Chondrocyte (in vitro differentiated cells): Measurements from ENCODE around the gene KCNJ8. TPM values are rescaled to one million over a fixed set of nuclear protein-coding genes. Genes with fewer than 3 reads are reported as not detected.

Experiments used
- DNase-seq: peaks from one replicate; pipeline ENCODE4 v3.0.0; 2021; ENCODE audit warnings: mixed read lengths, low spot score
- H3K27ac Mint-ChIP-seq: one replicate; pipeline ENCODE4 v1.8.0; 2021; ENCODE audit warnings: mild to moderate bottlenecking, moderate library complexity, mixed read lengths; ENCODE audit not compliant: unreplicated experiment
- H3K27me3 Mint-ChIP-seq: 2 replicates; pipeline ENCODE4 v1.8.0; 2021; ENCODE audit warnings: low read depth, mixed read lengths
- H3K36me3 Mint-ChIP-seq: 2 replicates; pipeline ENCODE4 v1.8.0; 2021; ENCODE audit warnings: low read depth, mixed read lengths
- H3K4me1 Mint-ChIP-seq: 2 replicates; pipeline ENCODE4 v1.8.0; 2021; ENCODE audit warnings: low read depth, mild to moderate bottlenecking, mixed read lengths
- H3K4me3 Mint-ChIP-seq: one replicate; pipeline ENCODE4 v1.8.0; 2021; ENCODE audit warnings: mild to moderate bottlenecking, moderate library complexity, mixed read lengths; ENCODE audit not compliant: unreplicated experiment
- H3K9me3 Mint-ChIP-seq: 2 replicates; pipeline ENCODE4 v1.8.0; 2021; ENCODE audit warnings: low read depth, mixed read lengths
- total RNA-seq: library from RNA; stranded (reverse); gene quantifications from 3 replicates; pipeline ENCODE4 v1.2.1, GENCODE V29; 2021
- TF ChIP-seq, protein P1 (sequence below): fragments of 200-600 bp; sonication (generic); IDR thresholded peaks from 2 replicates; pipeline ENCODE4 v1.5.0; 2021; ENCODE audit warnings: antibody characterized with exemption, mild to moderate bottlenecking, moderate library complexity

Gene KCNJ8
- total RNA-seq, 1 donor from 2014 or later = 1.1 TPM

DNA sequence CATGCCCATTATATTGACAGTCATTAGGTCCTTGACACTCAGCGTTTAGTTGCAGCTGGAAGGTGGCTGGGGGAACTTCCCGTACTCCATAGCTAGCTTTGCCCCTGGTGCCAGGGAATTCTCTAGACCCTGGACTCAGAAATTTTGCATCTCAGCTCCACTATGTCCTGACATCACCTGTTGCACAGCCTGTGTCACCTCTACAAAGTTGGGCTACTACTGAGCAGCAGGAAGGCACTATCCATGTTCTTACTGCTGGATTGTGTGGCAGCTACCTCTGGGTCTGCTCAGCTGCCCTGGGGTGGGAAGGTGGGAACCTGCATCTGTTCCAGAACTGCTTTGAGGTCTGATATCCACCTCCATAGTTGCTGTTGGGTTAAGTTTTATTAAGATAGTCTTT, 11.0 kb downstream of the KCNJ8 start:
- Mint-ChIP-seq H3K4me3 (no peak overlapping the region), H3K9me3 (peaks cover 3% of the 10 kb centered on the region), H3K27me3 (peaks cover 3% of the 10 kb centered on the region), H3K27ac (no peak overlapping the region), H3K36me3 (no peaks in the 10 kb centered on the region), H3K4me1 (no peaks in the 10 kb centered on the region)
- TF ChIP-seq, protein P1, sequence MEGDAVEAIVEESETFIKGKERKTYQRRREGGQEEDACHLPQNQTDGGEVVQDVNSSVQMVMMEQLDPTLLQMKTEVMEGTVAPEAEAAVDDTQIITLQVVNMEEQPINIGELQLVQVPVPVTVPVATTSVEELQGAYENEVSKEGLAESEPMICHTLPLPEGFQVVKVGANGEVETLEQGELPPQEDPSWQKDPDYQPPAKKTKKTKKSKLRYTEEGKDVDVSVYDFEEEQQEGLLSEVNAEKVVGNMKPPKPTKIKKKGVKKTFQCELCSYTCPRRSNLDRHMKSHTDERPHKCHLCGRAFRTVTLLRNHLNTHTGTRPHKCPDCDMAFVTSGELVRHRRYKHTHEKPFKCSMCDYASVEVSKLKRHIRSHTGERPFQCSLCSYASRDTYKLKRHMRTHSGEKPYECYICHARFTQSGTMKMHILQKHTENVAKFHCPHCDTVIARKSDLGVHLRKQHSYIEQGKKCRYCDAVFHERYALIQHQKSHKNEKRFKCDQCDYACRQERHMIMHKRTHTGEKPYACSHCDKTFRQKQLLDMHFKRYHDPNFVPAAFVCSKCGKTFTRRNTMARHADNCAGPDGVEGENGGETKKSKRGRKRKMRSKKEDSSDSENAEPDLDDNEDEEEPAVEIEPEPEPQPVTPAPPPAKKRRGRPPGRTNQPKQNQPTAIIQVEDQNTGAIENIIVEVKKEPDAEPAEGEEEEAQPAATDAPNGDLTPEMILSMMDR = no peak
- no peak for DNase-seq

DNA sequence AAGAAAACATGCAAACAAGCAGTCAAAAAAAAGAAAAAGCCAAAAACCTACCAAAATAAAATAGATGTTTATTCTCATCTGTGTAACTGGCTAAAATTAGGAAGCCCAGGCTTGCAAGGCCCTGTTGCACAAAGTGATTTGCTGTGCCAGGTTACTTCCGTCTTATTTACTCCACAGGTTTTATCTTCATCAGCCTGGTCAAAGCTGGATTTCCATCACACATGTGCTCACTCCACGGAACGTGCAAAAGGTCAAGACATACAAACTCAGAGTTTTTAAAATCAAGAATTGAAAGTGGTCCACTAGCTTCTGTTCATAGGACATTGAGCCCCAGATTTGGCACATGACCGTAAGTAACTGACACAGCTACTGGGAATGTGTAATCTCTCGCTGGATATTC, 14.8 kb downstream of the KCNJ8 start:
- no peaks in the 10 kb centered on the region for H3K4me1 Mint-ChIP-seq
- peaks cover 11% of the 10 kb centered on the region for H3K27me3 Mint-ChIP-seq
- H3K4me3 Mint-ChIP-seq = no peak overlapping the region
- H3K36me3 Mint-ChIP-seq = no peaks in the 10 kb centered on the region
- H3K9me3 Mint-ChIP-seq = peaks cover 3% of the 10 kb centered on the region
- H3K27ac Mint-ChIP-seq = no peak overlapping the region
- TF ChIP-seq, protein P1 = no peak
- no peak for DNase-seq

DNA sequence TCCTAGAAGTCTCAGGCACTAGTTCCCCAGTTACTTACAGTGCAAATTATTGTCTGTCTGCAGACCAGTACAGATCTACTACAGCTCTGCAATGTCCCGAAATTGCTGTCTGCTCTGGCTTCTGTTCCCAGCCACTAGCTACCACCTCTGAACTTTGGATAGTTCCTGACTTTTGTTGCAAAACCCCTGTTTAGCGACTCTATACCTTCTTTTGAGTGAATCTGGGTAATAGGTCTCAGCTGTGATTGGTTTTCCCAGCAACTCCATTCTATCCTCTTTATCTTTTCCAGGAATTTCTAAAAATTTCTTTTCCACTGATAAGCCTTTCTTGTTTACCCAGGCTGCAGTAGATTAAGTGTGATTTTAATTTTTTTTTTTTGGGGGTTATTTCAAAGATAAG, 16.8 kb downstream of the KCNJ8 start:
- peaks cover 3% of the 10 kb centered on the region for H3K9me3 Mint-ChIP-seq
- H3K27ac Mint-ChIP-seq = no peak overlapping the region
- H3K4me1 Mint-ChIP-seq = no peaks in the 10 kb centered on the region
- H3K36me3 Mint-ChIP-seq = no peaks in the 10 kb centered on the region
- H3K27me3 Mint-ChIP-seq = peaks cover 10% of the 10 kb centered on the region
- no peak overlapping the region for H3K4me3 Mint-ChIP-seq
- no peak for DNase-seq
- TF ChIP-seq, protein P1 = no peak

DNA sequence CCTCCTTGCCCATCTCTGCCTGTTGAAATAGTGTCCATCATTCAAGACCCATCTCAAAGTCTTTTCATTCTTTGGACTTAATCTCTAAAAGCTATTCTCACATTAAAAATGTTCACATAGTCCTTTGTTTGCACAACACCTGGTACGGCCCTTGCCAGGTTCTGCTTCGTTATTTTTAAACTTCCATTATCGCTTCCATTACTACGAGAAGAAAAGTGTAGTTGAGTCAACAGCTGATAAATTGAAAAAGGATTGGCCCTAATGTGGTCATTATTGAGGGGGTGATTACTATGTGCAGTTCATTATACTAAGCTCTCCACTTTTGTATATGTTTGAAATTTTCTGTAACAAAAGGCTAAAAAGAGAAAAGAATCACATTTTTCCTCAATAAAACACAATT, 17.8 kb downstream of the KCNJ8 start:
- TF ChIP-seq, protein P1 = no peak
- H3K4me3 Mint-ChIP-seq = no peak overlapping the region
- peaks cover 10% of the 10 kb centered on the region for H3K27me3 Mint-ChIP-seq
- no peak for DNase-seq
- no peaks in the 10 kb centered on the region for H3K4me1 Mint-ChIP-seq
- no peaks in the 10 kb centered on the region for H3K36me3 Mint-ChIP-seq
- no peak overlapping the region for H3K27ac Mint-ChIP-seq
- peaks cover 3% of the 10 kb centered on the region for H3K9me3 Mint-ChIP-seq

DNA sequence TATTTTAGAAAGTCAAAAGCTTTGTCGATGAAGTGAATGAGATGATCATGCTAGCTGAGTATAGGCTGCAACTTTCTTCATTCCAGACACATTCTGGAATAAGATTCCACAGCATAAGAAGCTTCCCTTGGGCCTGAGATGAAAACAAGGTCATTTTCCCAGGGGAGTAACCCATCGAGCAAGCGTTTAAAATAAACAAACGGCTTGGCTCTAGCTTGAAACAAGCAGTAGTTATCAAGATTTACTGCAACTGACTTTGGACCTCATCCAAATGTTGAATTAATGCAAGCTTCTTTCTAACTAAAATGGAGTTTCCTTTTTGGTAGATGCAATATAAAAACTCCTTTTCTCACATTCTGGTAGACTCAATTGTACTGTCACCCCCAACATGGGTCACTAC, 23.0 kb downstream of the KCNJ8 start:
- Mint-ChIP-seq H3K9me3 (peaks cover 11% of the 10 kb centered on the region), H3K36me3 (peaks cover 2% of the 10 kb centered on the region), H3K4me1 (no peaks in the 10 kb centered on the region), H3K4me3 (no peak overlapping the region), H3K27me3 (peaks cover 28% of the 10 kb centered on the region), H3K27ac (no peak overlapping the region)
- TF ChIP-seq, protein P1 = no peak
- DNase-seq = no peak
